ENCODE results near the gene RRAS2.

Gene RRAS2

DNA sequence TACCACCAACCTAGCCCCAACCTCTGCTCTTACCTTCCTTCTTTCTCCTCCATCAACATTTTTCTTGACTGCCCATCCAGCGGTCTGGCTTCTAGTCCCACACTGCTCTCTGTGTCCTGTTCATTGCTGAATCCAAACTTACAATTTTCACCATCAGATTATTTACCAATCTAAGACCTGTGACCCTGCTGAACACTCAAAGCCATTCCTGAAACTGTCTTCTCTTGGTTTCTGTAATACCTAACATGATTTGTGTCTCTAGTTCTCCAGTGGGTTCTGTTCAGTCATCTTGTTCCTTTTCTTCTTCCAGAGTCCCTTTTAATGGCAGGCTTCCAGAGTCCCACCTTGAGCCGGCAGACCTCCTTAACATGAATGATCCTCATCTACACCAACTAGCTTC is 24.1 kb downstream of the RRAS2 start:
- TF ChIP-seq, protein P1, sequence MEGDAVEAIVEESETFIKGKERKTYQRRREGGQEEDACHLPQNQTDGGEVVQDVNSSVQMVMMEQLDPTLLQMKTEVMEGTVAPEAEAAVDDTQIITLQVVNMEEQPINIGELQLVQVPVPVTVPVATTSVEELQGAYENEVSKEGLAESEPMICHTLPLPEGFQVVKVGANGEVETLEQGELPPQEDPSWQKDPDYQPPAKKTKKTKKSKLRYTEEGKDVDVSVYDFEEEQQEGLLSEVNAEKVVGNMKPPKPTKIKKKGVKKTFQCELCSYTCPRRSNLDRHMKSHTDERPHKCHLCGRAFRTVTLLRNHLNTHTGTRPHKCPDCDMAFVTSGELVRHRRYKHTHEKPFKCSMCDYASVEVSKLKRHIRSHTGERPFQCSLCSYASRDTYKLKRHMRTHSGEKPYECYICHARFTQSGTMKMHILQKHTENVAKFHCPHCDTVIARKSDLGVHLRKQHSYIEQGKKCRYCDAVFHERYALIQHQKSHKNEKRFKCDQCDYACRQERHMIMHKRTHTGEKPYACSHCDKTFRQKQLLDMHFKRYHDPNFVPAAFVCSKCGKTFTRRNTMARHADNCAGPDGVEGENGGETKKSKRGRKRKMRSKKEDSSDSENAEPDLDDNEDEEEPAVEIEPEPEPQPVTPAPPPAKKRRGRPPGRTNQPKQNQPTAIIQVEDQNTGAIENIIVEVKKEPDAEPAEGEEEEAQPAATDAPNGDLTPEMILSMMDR (IDR thresholded peaks at IDR 0.05; ENCODE audit: low read depth, low read length, missing control alignments) = no peak
- Histone ChIP-seq H3K36me3 (replicated peaks) (no peaks in the 10 kb centered on the region), H3K27ac (peak overlapping the region; percentile 91), H3K27me3 (replicated peaks) (no peaks in the 10 kb centered on the region), H3K4me3 (ENCODE audit: low read depth, low read length) (no peak overlapping the region)
- no peak for DNase-seq
- in situ Hi-C loops (cut with HindIII; ENCODE audit: low pct_ligation_motif_present, low sequenced_read_pairs) = no loop called here

DNA sequence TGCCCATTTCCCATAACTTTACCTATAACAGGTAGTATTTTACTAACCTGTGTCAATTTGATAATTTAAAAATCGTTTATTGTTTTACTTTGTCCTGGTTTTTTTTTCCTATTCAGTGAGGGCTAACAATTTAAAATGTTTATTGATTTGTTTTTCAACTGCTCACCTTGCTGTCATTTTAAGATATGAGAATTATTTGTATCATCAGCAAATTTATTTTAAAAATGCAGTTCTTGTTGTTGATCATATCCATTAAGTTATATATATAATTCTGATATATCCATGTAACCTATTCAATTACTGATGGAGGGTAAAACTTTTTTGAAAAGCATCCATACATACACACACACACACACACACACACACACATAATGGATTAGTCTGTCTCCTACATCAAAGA is 24.8 kb downstream of the RRAS2 start:
- no peaks in the 10 kb centered on the region for H3K27me3 ChIP-seq (replicated peaks)
- DNase-seq = no peak
- H3K36me3 ChIP-seq (replicated peaks) = no peaks in the 10 kb centered on the region
- TF ChIP-seq, protein P1 (IDR thresholded peaks at IDR 0.05; ENCODE audit: low read depth, low read length, missing control alignments) = no peak
- in situ Hi-C loops (cut with HindIII; ENCODE audit: low pct_ligation_motif_present, low sequenced_read_pairs) = no loop called here
- no peak overlapping the region for H3K27ac ChIP-seq
- no peak overlapping the region for H3K4me3 ChIP-seq (ENCODE audit: low read depth, low read length)

DNA sequence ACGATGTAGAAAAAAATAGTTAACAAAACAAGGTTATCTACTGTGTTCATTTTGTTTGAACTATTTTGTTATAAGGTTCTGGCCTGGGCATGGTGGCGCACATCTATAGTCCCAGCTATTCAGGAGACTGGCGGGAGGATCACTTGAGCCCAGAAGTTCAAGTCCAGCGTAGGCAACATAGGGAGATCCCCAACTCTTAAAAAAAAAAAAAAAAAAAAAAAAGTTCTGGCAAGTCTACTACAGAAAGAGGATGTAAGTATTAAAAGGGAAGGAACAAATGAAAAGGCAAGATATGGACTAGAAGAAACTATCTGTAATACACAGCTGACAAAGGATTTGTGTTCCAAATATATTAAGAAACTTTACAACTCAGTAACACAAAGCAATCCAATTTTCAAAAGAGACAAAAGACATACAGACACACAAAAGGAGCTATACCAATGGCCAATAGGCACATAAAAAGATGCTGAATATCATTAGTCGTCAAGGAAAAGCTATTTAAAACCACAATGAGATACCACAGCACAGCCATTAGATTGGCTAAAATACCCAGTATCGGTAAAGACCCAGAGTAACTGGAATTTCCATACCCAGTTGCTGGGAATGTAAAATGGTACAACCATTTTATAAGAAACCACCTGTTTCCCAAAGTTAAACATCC is 27.4 kb downstream of the RRAS2 start:
- H3K27ac ChIP-seq = no peak overlapping the region
- H3K27me3 ChIP-seq (replicated peaks) = no peaks in the 10 kb centered on the region
- in situ Hi-C loops (cut with HindIII; ENCODE audit: low pct_ligation_motif_present, low sequenced_read_pairs) = no loop called here
- no peak overlapping the region for H3K4me3 ChIP-seq (ENCODE audit: low read depth, low read length)
- no peaks in the 10 kb centered on the region for H3K36me3 ChIP-seq (replicated peaks)
- no peak for DNase-seq
- TF ChIP-seq, protein P1 (IDR thresholded peaks at IDR 0.05; ENCODE audit: low read depth, low read length, missing control alignments) = no peak

DNA sequence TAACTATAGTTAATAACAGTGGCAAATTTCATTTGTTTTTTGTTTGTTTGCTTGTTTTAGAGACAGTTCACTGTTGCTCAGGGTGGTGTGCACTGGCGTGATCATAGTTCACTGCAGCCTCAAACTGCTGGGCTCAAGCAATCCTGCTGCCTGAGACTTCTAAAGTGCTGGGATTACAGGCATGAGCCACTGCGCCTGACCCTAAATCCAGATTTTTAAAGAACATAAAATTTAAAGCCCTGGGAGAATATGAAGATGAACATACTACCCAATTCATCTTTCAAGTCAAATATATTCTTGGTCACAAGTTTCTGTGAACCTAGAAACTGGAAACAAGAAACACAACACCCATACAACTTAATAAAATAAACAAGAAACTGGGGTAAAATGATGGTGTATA is 28.1 kb downstream of the RRAS2 start:
- Histone ChIP-seq H3K27ac (no peak overlapping the region), H3K27me3 (replicated peaks) (no peaks in the 10 kb centered on the region), H3K4me3 (ENCODE audit: low read depth, low read length) (no peak overlapping the region), H3K36me3 (replicated peaks) (no peaks in the 10 kb centered on the region)
- DNase-seq = no peak
- TF ChIP-seq, protein P1 (IDR thresholded peaks at IDR 0.05; ENCODE audit: low read depth, low read length, missing control alignments) = no peak
- in situ Hi-C loops (cut with HindIII; ENCODE audit: low pct_ligation_motif_present, low sequenced_read_pairs) = no loop called here

DNA sequence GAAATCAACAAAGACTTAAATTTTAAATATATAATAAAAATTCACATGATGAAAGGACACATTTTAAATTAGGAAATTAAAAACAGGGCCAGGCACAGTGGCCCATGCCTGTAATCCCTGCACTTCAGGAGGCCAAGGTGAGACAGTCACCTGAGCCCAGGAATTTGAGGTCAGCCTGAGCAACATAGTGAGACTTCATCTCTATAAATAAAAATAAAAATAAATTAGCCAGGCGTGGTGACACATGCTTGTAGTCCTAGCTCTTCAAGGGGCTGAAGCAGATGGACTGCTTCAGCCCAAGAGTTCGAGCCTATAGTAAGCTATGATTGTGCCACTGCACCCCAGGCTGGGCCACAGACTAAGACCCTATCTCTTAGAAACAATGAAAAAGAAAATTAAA is 29.3 kb downstream of the RRAS2 start:
- H3K4me3 ChIP-seq (ENCODE audit: low read depth, low read length) = no peak overlapping the region
- no peaks in the 10 kb centered on the region for H3K27me3 ChIP-seq (replicated peaks)
- in situ Hi-C loops (cut with HindIII; ENCODE audit: low pct_ligation_motif_present, low sequenced_read_pairs) = no loop called here
- H3K27ac ChIP-seq = no peak overlapping the region
- no peaks in the 10 kb centered on the region for H3K36me3 ChIP-seq (replicated peaks)
- no peak for DNase-seq
- TF ChIP-seq, protein P1 (IDR thresholded peaks at IDR 0.05; ENCODE audit: low read depth, low read length, missing control alignments) = no peak

DNA sequence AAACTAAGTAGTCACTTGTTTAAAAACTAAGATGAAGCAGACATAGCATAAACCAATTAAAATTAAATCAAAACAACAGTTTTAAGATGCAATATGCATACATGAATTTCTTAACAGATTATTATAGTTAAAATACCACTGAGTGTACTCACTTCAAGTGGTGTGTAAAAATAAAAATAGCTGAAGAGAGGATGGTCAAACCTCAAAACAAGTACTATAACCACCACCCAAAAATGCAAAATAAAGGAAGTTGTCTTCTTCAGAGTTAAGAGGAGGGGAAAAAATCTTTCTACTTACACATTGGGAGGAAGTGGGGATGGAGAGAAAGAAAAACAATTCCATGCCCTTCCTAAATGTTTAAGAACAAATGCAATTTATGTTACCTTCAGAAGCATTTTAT is 31.9 kb downstream of the RRAS2 start:
- H3K36me3 ChIP-seq (replicated peaks) = no peaks in the 10 kb centered on the region
- DNase-seq = no peak

More for the DNA sequence above, 31.9 kb downstream of the RRAS2 start:
- no peak overlapping the region for H3K4me3 ChIP-seq (ENCODE audit: low read depth, low read length)
- H3K27me3 ChIP-seq (replicated peaks) = no peaks in the 10 kb centered on the region
- in situ Hi-C loops (cut with HindIII; ENCODE audit: low pct_ligation_motif_present, low sequenced_read_pairs) = no loop called here
- TF ChIP-seq, protein P1 (IDR thresholded peaks at IDR 0.05; ENCODE audit: low read depth, low read length, missing control alignments) = no peak
- H3K27ac ChIP-seq = no peak overlapping the region
